ENCODE data around the gene MED13L.

Gene MED13L

GRCh38 chr12:116277467-116278278 lies at the start of gene MED13L:
TSS of gene MED13L (minus strand) at chr12:116277693. CDS start at chr12:116277131, 562 bp downstream.
- FAIRE-seq = no peak
- DNase-seq (ENCODE audit: insufficient read length, low spot score) = peak; percentile 99

- DNase-seq (ENCODE audit: insufficient read length, low spot score) (peak; percentile 41), FAIRE-seq (peak; percentile 76)
Measured at GRCh38 chr12:116325336-116325664, 47.8 kb upstream of the MED13L start.

- DNase-seq (ENCODE audit: insufficient read length, low spot score) (no peak), FAIRE-seq (peak; percentile 21)
Measured at GRCh38 chr12:116324654-116325335, 47.3 kb upstream of the MED13L start.

- DNase-seq (ENCODE audit: insufficient read length, low spot score) (no peak), FAIRE-seq (no peak)
Measured at GRCh38 chr12:116323406-116324386, 46.2 kb upstream of the MED13L start.

- DNase-seq (ENCODE audit: insufficient read length, low spot score) (no peak), FAIRE-seq (no peak)
Measured at GRCh38 chr12:116321913-116322312, 44.4 kb upstream of the MED13L start.

GRCh38 chr12:116320791-116321217 lies 43.3 kb upstream of the MED13L start:
- no peak for DNase-seq (ENCODE audit: insufficient read length, low spot score)
- FAIRE-seq = no peak

GRCh38 chr12:116319898-116320621 lies 42.6 kb upstream of the MED13L start:
- FAIRE-seq (peak; percentile 62), DNase-seq (ENCODE audit: insufficient read length, low spot score) (no peak)

- no peak for DNase-seq (ENCODE audit: insufficient read length, low spot score)
- FAIRE-seq = no peak
Measured at GRCh38 chr12:116319233-116319897, 41.9 kb upstream of the MED13L start.

GRCh38 chr12:116318576-116319232 lies 41.2 kb upstream of the MED13L start:
- FAIRE-seq = no peak
- DNase-seq (ENCODE audit: insufficient read length, low spot score) = no peak

GRCh38 chr12:116317986-116318575 lies 40.6 kb upstream of the MED13L start:
- FAIRE-seq (no peak), DNase-seq (ENCODE audit: insufficient read length, low spot score) (no peak)

- DNase-seq (ENCODE audit: insufficient read length, low spot score) (no peak), FAIRE-seq (no peak)
Measured at GRCh38 chr12:116317139-116317538, 39.6 kb upstream of the MED13L start.

- no peak for FAIRE-seq
- no peak for DNase-seq (ENCODE audit: insufficient read length, low spot score)
Measured at GRCh38 chr12:116314477-116314876, 37.0 kb upstream of the MED13L start.

- no peak for DNase-seq (ENCODE audit: insufficient read length, low spot score)
- FAIRE-seq = no peak
Measured at GRCh38 chr12:116313194-116313927, 35.9 kb upstream of the MED13L start.

- no peak for FAIRE-seq
- DNase-seq (ENCODE audit: insufficient read length, low spot score) = no peak
Measured at GRCh38 chr12:116310082-116310481, 32.6 kb upstream of the MED13L start.

- FAIRE-seq (no peak), DNase-seq (ENCODE audit: insufficient read length, low spot score) (no peak)
Measured at GRCh38 chr12:116309343-116309742, 31.9 kb upstream of the MED13L start.

- FAIRE-seq = no peak
- DNase-seq (ENCODE audit: insufficient read length, low spot score) = no peak
Measured at GRCh38 chr12:116308647-116309046, 31.2 kb upstream of the MED13L start.

GRCh38 chr12:116306968-116307367 lies 29.5 kb upstream of the MED13L start:
- FAIRE-seq = no peak
- no peak for DNase-seq (ENCODE audit: insufficient read length, low spot score)

GRCh38 chr12:116306506-116306905 lies 29.0 kb upstream of the MED13L start:
- no peak for FAIRE-seq

More at GRCh38 chr12:116306506-116306905, 29.0 kb upstream of the MED13L start:
- no peak for DNase-seq (ENCODE audit: insufficient read length, low spot score)

All from GM19239 (cell line).